IMR-90 (cell line): ENCODE measurements around the gene MIEF1. TPM values are rescaled to one million over a fixed set of nuclear protein-coding genes. Genes with fewer than 3 reads are reported as not detected.
A peak's percentile ranks its signal among the peaks of the same experiment; 100 is the strongest.

Source experiments
- ATAC-seq: fragments of 200-7000 bp; cut with Tn5 transposase; 2 replicates; pipeline ENCODE4 v1.9.1; 2020; ENCODE audit warnings: low read depth, mild to moderate bottlenecking, moderate library complexity
- BruUV-seq: library from RNA; stranded (reverse); fragments of 400-500 nt; replicated peaks from 2 replicates; lab custom pipeline; 2021; lab: Mats Ljungman, UMichigan
- CTCF ChIA-PET: fragments of 300-600 bp; formaldehyde crosslinking; extraction: SDS; loops from one replicate; lab custom pipeline; 2021; ENCODE audit warnings: antibody characterized with exemption; lab: Yijun Ruan, JAX
- POLR2A ChIA-PET: fragments of 300-600 bp; sonication (Branson Sonifier 250); formaldehyde crosslinking; loops from one replicate; lab custom pipeline; 2022; ENCODE audit warnings: antibody characterized with exemption; ENCODE audit not compliant: unreplicated experiment; lab: Charles Lee
- DNase-seq: peaks from one replicate; pipeline ENCODE4 v3.0.0; 2013
- H2AFZ ChIP-seq: replicated peaks from 2 replicates; pipeline ENCODE3; 2013; ENCODE audit warnings: low read length, mild to moderate bottlenecking; ENCODE audit not compliant: poor library complexity
- H2AK5ac ChIP-seq: 2 replicates; pipeline ENCODE4 v1.6.1; 2013; ENCODE audit warnings: low read depth, low read length, inconsistent platforms
- H2AK9ac ChIP-seq: replicated peaks from 2 replicates; pipeline ENCODE3; 2013; ENCODE audit warnings: mild to moderate bottlenecking, low read depth, low read length, moderate library complexity; ENCODE audit not compliant: poor library complexity
- H2BK120ac ChIP-seq: 2 replicates; pipeline ENCODE4 v1.6.1; 2013; ENCODE audit warnings: low read depth, low read length, inconsistent platforms
- H2BK15ac ChIP-seq: 3 replicates; pipeline ENCODE4 v1.6.1; 2013; ENCODE audit warnings: low read depth, low read length, inconsistent platforms
- H2BK20ac ChIP-seq: 2 replicates; pipeline ENCODE4 v1.6.1; 2013; ENCODE audit warnings: low read depth, mild to moderate bottlenecking, inconsistent platforms, low read length, moderate library complexity
- H2BK5ac ChIP-seq: 2 replicates; pipeline ENCODE4 v1.6.1; 2013; ENCODE audit warnings: mild to moderate bottlenecking, low read depth, low read length, inconsistent platforms; ENCODE audit not compliant: poor library complexity, severe bottlenecking
- H3K14ac ChIP-seq: replicated peaks from 2 replicates; pipeline ENCODE4 v1.6.1; 2013; ENCODE audit warnings: low read depth, low read length, inconsistent platforms
- H3K18ac ChIP-seq: 2 replicates; pipeline ENCODE4 v1.6.1; 2013; ENCODE audit warnings: low read depth, low read length, control low read depth
- H3K23ac ChIP-seq: 2 replicates; pipeline ENCODE4 v1.6.1; 2013; ENCODE audit warnings: low read depth, low read length, inconsistent platforms
- H3K27ac ChIP-seq: 2 replicates; pipeline ENCODE4 v1.5.1; 2013; ENCODE audit warnings: mild to moderate bottlenecking, control low read depth, low read length; ENCODE audit not compliant: insufficient read depth
- H3K27me3 ChIP-seq: 2 replicates; pipeline ENCODE4 v1.6.1; 2013; ENCODE audit warnings: low read length; ENCODE audit not compliant: control insufficient read depth, insufficient read depth
- H3K36me3 ChIP-seq: 2 replicates; pipeline ENCODE4 v1.6.1; 2013; ENCODE audit warnings: low read length, mixed read lengths; ENCODE audit not compliant: control insufficient read depth, insufficient read depth
- H3K4ac ChIP-seq: 2 replicates; pipeline ENCODE4 v1.6.1; 2013; ENCODE audit warnings: low read depth, low read length, inconsistent platforms
- H3K4me1 ChIP-seq: 2 replicates; pipeline ENCODE4 v1.6.1; 2013; ENCODE audit warnings: low read length, mixed read lengths; ENCODE audit not compliant: control insufficient read depth, insufficient read depth
- H3K4me2 ChIP-seq: 2 replicates; pipeline ENCODE4 v1.6.1; 2013; ENCODE audit warnings: low read depth, mild to moderate bottlenecking, control low read depth, low read length, moderate library complexity
- H3K4me3 ChIP-seq: 2 replicates; pipeline ENCODE4 v1.5.1; 2013; ENCODE audit warnings: low read depth, mild to moderate bottlenecking, control low read depth, low read length, moderate library complexity; ENCODE audit not compliant: insufficient read depth
- H3K56ac ChIP-seq: 2 replicates; pipeline ENCODE4 v1.6.1; 2013; ENCODE audit warnings: low read length, inconsistent platforms; ENCODE audit not compliant: insufficient read depth; ENCODE audit errors: extremely low read depth
- H3K79me1 ChIP-seq, 2 experiments: 2 replicates each; pipeline ENCODE4 v1.6.1; 2013; ENCODE audit warnings: low read length in 2 of 2, inconsistent platforms in 1 of 2, low read depth in 1 of 2
- H3K9ac ChIP-seq: 2 replicates; pipeline ENCODE4 v1.6.1; 2013; ENCODE audit warnings: low read depth, low read length, control low read depth
- H3K9me1 ChIP-seq: 2 replicates; pipeline ENCODE4 v1.6.1; 2013; ENCODE audit warnings: low read length, inconsistent platforms; ENCODE audit not compliant: insufficient read depth
- H3K9me3 ChIP-seq: 2 replicates; pipeline ENCODE4 v1.6.1; 2013; ENCODE audit warnings: low read length; ENCODE audit not compliant: control insufficient read depth, insufficient read depth
- H4K20me1 ChIP-seq: 2 replicates; pipeline ENCODE4 v1.6.1; 2013; ENCODE audit warnings: low read length, inconsistent platforms; ENCODE audit not compliant: insufficient read depth
- H4K5ac ChIP-seq: 2 replicates; pipeline ENCODE4 v1.6.1; 2013; ENCODE audit warnings: mild to moderate bottlenecking, low read depth, low read length, control low read depth
- H4K8ac ChIP-seq, 2 experiments: 2 replicates each; pipeline ENCODE4 v1.6.1; 2013; ENCODE audit warnings: low read depth in 2 of 2, low read length in 2 of 2, control low read depth in 1 of 2, inconsistent platforms in 1 of 2
- H4K91ac ChIP-seq: 2 replicates; pipeline ENCODE4 v1.6.1; 2013; ENCODE audit warnings: low read depth, low read length, inconsistent platforms; ENCODE audit not compliant: insufficient read depth
- BHLHE40 ChIP-seq: fragments of 150-350 bp; IDR thresholded peaks from 2 replicates; pipeline ENCODE4 v1.6.1; 2016; ENCODE audit warnings: mild to moderate bottlenecking, low read depth, low read length
- CEBPB ChIP-seq: IDR thresholded peaks from 2 replicates; pipeline ENCODE4 v1.6.1; 2012; ENCODE audit warnings: low read depth, low read length, improper control_type of control experiment
- CHD1 ChIP-seq: IDR thresholded peaks from 2 replicates; pipeline ENCODE4 v1.6.1; 2012; ENCODE audit warnings: low read depth, low read length, improper control_type of control experiment
- ELK1 ChIP-seq: fragments of 150-350 bp; IDR thresholded peaks from 2 replicates; pipeline ENCODE4 v1.6.1; 2016; ENCODE audit warnings: low read depth, mild to moderate bottlenecking, low read length, moderate library complexity, borderline replicate concordance
- FOS ChIP-seq: fragments of 150-350 bp; IDR thresholded peaks from 2 replicates; pipeline ENCODE4 v1.6.1; 2016; ENCODE audit warnings: low read depth, low read length
- MAFK ChIP-seq: IDR thresholded peaks from 2 replicates; pipeline ENCODE4 v1.6.1; 2012; ENCODE audit warnings: low read depth, low read length, improper control_type of control experiment
- MAZ ChIP-seq: IDR thresholded peaks from 2 replicates; pipeline ENCODE4 v1.6.1; 2012; ENCODE audit warnings: low read depth, mild to moderate bottlenecking, low read length, improper control_type of control experiment, moderate library complexity, borderline replicate concordance
- MXI1 ChIP-seq: IDR thresholded peaks from 2 replicates; pipeline ENCODE4 v1.6.1; 2012; ENCODE audit warnings: low read depth, mild to moderate bottlenecking, low read length, moderate library complexity, borderline replicate concordance
- NFE2L2 ChIP-seq: fragments of 150-350 bp; IDR thresholded peaks from 2 replicates; pipeline ENCODE4 v1.6.1; 2016; ENCODE audit warnings: low read depth, mild to moderate bottlenecking, low read length
- POLR2A ChIP-seq: IDR thresholded peaks from 2 replicates; pipeline ENCODE4 v1.6.1; 2012; ENCODE audit warnings: mild to moderate bottlenecking, low read depth, low read length
- RAD21 ChIP-seq: IDR thresholded peaks from 2 replicates; pipeline ENCODE4 v1.6.1; 2012; ENCODE audit warnings: low read length, improper control_type of control experiment
- RCOR1 ChIP-seq: IDR thresholded peaks from 2 replicates; pipeline ENCODE4 v1.6.1; 2012; ENCODE audit warnings: mild to moderate bottlenecking, low read length, improper control_type of control experiment; ENCODE audit not compliant: insufficient replicate concordance
- RFX5 ChIP-seq: IDR thresholded peaks from 2 replicates; pipeline ENCODE4 v1.8.0; 2012; ENCODE audit warnings: low read depth, mild to moderate bottlenecking, low read length, moderate library complexity
- SMC3 ChIP-seq: fragments of 150-350 bp; IDR thresholded peaks from 2 replicates; pipeline ENCODE4 v1.6.1; 2016; ENCODE audit warnings: low read depth, mild to moderate bottlenecking, antibody characterized with exemption, low read length, moderate library complexity
- USF2 ChIP-seq: fragments of 150-350 bp; IDR thresholded peaks from 2 replicates; pipeline ENCODE4 v1.6.1; 2017; ENCODE audit warnings: mild to moderate bottlenecking, antibody characterized with exemption, low read length, low read depth
- WGBS, 2 experiments: methylation state at CpG; one replicate each; pipeline versions ENCODE4 v1.1.5 to v1.1.7; 2013; ENCODE audit warnings: missing lambda C conversion rate in 2 of 2; ENCODE audit not compliant: insufficient read length in 1 of 2; ENCODE audit errors: extremely low coverage in 2 of 2; 5-methylcytosine and 5-hydroxymethylcytosine counted together
- dilution Hi-C: fragments of 300-500 bp; cut with HindIII; formaldehyde crosslinking; loops from one replicate; pipeline ENCODE4 v1.14.3; 2018; ENCODE audit warnings: low sequenced_read_pairs; ENCODE audit not compliant: unreplicated experiment
- in situ Hi-C: fragments of 300-500 bp; cut with MboI; formaldehyde crosslinking; loops from 3 replicates; pipeline ENCODE4 v1.14.3; 2019; ENCODE audit warnings: low sequenced_read_pairs, inconsistent platforms, mixed read lengths
- intact Hi-C: fragments of 100-400 bp; cut with micrococcal nuclease; formaldehyde crosslinking; loops from 2 replicates; pipeline ENCODE4 v1.10.0; 2022
- polyA plus RNA-seq, 3 experiments: library from polyadenylated mRNA; depleted of rRNA; stranded (reverse); fragments of >200 nt; gene quantifications; 2 replicates each; pipeline ENCODE4 v1.2.3, GENCODE V29; 2012; ENCODE audit warnings: low replicate concordance in 1 of 3
- total RNA-seq: library from RNA; depleted of rRNA; stranded (reverse); fragments of >200 nt; gene quantifications from 2 replicates; pipeline ENCODE4 v1.2.3, GENCODE V29; 2012
- TF ChIP-seq, protein P1 (sequence below): conservative IDR thresholded peaks from 2 replicates; pipeline ENCODE4 v1.5.1; 2012; ENCODE audit warnings: mild to moderate bottlenecking, low read depth, low read length, improper control_type of control experiment

MIEF1 gene
- total and polyA plus RNA-seq, 2 of the 4 experiments (the other 2 are of a cell fraction) = 9.7 to 16.9 TPM

DNA sequence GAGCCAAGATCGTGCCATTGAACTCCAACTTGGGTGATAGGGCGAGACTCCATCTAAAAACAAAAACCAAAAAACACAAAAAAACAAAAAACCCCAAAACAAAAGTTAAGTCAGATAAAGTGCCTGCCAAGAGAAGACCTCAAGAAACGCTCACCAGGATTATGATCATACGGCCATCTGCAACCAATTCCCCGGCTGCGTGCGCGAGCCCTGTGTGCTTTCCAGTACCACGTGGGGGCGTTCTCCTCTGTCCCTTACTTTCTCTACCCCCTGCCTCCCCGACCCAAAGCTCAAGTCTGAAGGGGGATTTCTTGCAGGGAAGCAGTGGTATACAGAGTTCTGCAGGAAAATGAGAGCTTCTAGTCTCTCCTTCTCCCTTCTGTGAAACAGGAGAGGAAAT, 41.0 kb downstream of the MIEF1 start:
- Histone ChIP-seq H2AK9ac (no peak overlapping the region), H3K79me1 (no peaks in the 10 kb centered on the region), H3K4ac (no peak overlapping the region), H4K20me1 (peaks cover 15% of the 10 kb centered on the region), H3K9me3 (no peaks in the 10 kb centered on the region), H3K56ac (no peak overlapping the region), H3K9me1 (peaks cover 12% of the 10 kb centered on the region; the same call in 1 of the 2 replicates), H2BK15ac (no peak overlapping the region), H2BK5ac (no peak overlapping the region), H4K91ac (no peak overlapping the region), H3K27me3 (peaks cover 25% of the 10 kb centered on the region), H3K23ac (no peak overlapping the region), H2AFZ (no peak overlapping the region), H3K18ac (no peak overlapping the region), H4K5ac (no peak overlapping the region), H3K14ac (no peak overlapping the region), H3K4me2 (no peak overlapping the region), H3K36me3 (no peaks in the 10 kb centered on the region), H3K4me3 (no peak overlapping the region), H2AK5ac (no peak overlapping the region), H4K8ac (no peak overlapping the region), H2BK20ac (no peak overlapping the region), H2BK120ac (no peak overlapping the region), H3K4me1 (peaks cover 3% of the 10 kb centered on the region; the same call in 1 of the 2 replicates), H3K9ac (no peak overlapping the region), H3K27ac (no peak overlapping the region)
- TF ChIP-seq POLR2A = no peak
- TF ChIP-seq ELK1 = no peak
- no peak for TF ChIP-seq RFX5
- TF ChIP-seq USF2 = peak; percentile 17; the same call in 1 of the 2 replicates
- TF ChIP-seq RAD21 = peak; percentile 49
- no peak for TF ChIP-seq NFE2L2
- no peak for TF ChIP-seq CHD1
- TF ChIP-seq SMC3 = peak; percentile 59
- TF ChIP-seq CEBPB = no peak
- TF ChIP-seq, protein P1, sequence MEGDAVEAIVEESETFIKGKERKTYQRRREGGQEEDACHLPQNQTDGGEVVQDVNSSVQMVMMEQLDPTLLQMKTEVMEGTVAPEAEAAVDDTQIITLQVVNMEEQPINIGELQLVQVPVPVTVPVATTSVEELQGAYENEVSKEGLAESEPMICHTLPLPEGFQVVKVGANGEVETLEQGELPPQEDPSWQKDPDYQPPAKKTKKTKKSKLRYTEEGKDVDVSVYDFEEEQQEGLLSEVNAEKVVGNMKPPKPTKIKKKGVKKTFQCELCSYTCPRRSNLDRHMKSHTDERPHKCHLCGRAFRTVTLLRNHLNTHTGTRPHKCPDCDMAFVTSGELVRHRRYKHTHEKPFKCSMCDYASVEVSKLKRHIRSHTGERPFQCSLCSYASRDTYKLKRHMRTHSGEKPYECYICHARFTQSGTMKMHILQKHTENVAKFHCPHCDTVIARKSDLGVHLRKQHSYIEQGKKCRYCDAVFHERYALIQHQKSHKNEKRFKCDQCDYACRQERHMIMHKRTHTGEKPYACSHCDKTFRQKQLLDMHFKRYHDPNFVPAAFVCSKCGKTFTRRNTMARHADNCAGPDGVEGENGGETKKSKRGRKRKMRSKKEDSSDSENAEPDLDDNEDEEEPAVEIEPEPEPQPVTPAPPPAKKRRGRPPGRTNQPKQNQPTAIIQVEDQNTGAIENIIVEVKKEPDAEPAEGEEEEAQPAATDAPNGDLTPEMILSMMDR = peak; percentile 55
- no peak for TF ChIP-seq BHLHE40
- TF ChIP-seq RCOR1 = no peak
- TF ChIP-seq MXI1 = no peak
- no peak for TF ChIP-seq MAFK
- TF ChIP-seq MAZ = no peak
- TF ChIP-seq FOS = no peak
- dilution Hi-C loops = no loop called here
- peak; percentile 32 for DNase-seq
- POLR2A ChIA-PET = no interaction called here
- CTCF ChIA-PET = interaction anchor here (0.7 to 1.5 kb wide), 4 partner anchors 8 to 494 kb away, joined by 3 to 7 read pairs (median 3); no protein-coding TSS in a partner anchor
- intact Hi-C loops = no loop called here
- no CpG with 5 or more reads among the region's 11 CpGs for WGBS, 2 experiments
- peak; percentile 42; the same call in 1 of the 2 replicates for ATAC-seq
- in situ Hi-C loops = no loop called here
- BruUV-seq = no TSS peak
